ENCODE measurements around the gene TTC17. TPM values are rescaled to one million over a fixed set of nuclear protein-coding genes. Genes with fewer than 3 reads are reported as not detected.
A peak's percentile ranks its signal among the peaks of the same experiment; 100 is the strongest.

The TTC17 gene
- total RNA-seq, 2 experiments from 2014 or later = 71.7 to 72.8 TPM

GRCh38 chr11:43360361-43361032 is 1.8 kb downstream of the TTC17 start:
- Mint-ChIP-seq H3K36me3 (ENCODE audit: low read depth) (peaks cover 21% of the 10 kb centered on the region), H3K27ac (peak overlapping the region; percentile 94), H3K4me3 (peak overlapping the region; percentile 96), H3K4me1 (peaks cover 49% of the 10 kb centered on the region), H3K9me3 (no peaks in the 10 kb centered on the region), H3K27me3 (no peaks in the 10 kb centered on the region)
- POLR2A ChIA-PET = interaction anchor here (0.9 to 3.8 kb wide), 6 partner anchors 9 to 59 kb away, joined by 3 to 27 read pairs (median 7); partner anchors contain the start of gene API5
- no peak for DNase-seq
- CTCF ChIA-PET = interaction anchor here (1.0 to 2.0 kb wide), 6 partner anchors 9 to 59 kb away, joined by 3 to 13 read pairs (median 3); partner anchors contain the start of gene API5

GRCh38 chr11:43366677-43367076 is 8.0 kb downstream of the TTC17 start:
- POLR2A ChIA-PET = interaction anchor here (4.8 kb wide), 1 partner anchor 8 kb away, joined by 27 read pairs; the partner anchor contains the start of gene TTC17
- H3K4me1 Mint-ChIP-seq = peaks cover 43% of the 10 kb centered on the region
- H3K27me3 Mint-ChIP-seq = no peaks in the 10 kb centered on the region
- CTCF ChIA-PET = no interaction called here
- peaks cover 44% of the 10 kb centered on the region for H3K36me3 Mint-ChIP-seq (ENCODE audit: low read depth)
- DNase-seq = no peak
- no peaks in the 10 kb centered on the region for H3K9me3 Mint-ChIP-seq
- no peak overlapping the region for H3K4me3 Mint-ChIP-seq
- no peak overlapping the region for H3K27ac Mint-ChIP-seq

GRCh38 chr11:43367382-43368178 is 8.9 kb downstream of the TTC17 start:
- Mint-ChIP-seq H3K36me3 (ENCODE audit: low read depth) (peaks cover 42% of the 10 kb centered on the region), H3K4me1 (peaks cover 40% of the 10 kb centered on the region), H3K27me3 (no peaks in the 10 kb centered on the region), H3K9me3 (no peaks in the 10 kb centered on the region), H3K27ac (no peak overlapping the region), H3K4me3 (no peak overlapping the region)
- ChIA-PET CTCF (interaction anchor here (0.8 to 0.9 kb wide), 2 partner anchors 9 to 10 kb away, joined by 3 to 4 read pairs; partner anchors contain the start of gene TTC17), POLR2A (interaction anchor here (4.8 kb wide), 1 partner anchor 9 kb away, joined by 27 read pairs; the partner anchor contains the start of gene TTC17)
- DNase-seq = no peak

- CTCF ChIA-PET = no interaction called here
- POLR2A ChIA-PET = no interaction called here
- Mint-ChIP-seq H3K27me3 (no peaks in the 10 kb centered on the region), H3K27ac (no peak overlapping the region), H3K4me1 (peaks cover 12% of the 10 kb centered on the region), H3K36me3 (ENCODE audit: low read depth) (peaks cover 21% of the 10 kb centered on the region), H3K4me3 (no peak overlapping the region), H3K9me3 (no peaks in the 10 kb centered on the region)
- no peak for DNase-seq
Measured at GRCh38 chr11:43376065-43376464, 17.3 kb downstream of the TTC17 start.

- no peak for DNase-seq
- Mint-ChIP-seq H3K4me3 (no peak overlapping the region), H3K27me3 (no peaks in the 10 kb centered on the region), H3K27ac (no peak overlapping the region), H3K36me3 (ENCODE audit: low read depth) (peaks cover 21% of the 10 kb centered on the region), H3K4me1 (peaks cover 12% of the 10 kb centered on the region), H3K9me3 (no peaks in the 10 kb centered on the region)
- POLR2A ChIA-PET = no interaction called here
- CTCF ChIA-PET = no interaction called here
Measured at GRCh38 chr11:43376594-43376993, 17.9 kb downstream of the TTC17 start.

- H3K27me3 Mint-ChIP-seq = no peaks in the 10 kb centered on the region
- H3K4me3 Mint-ChIP-seq = no peak overlapping the region
- H3K27ac Mint-ChIP-seq = no peak overlapping the region
- peaks cover 12% of the 10 kb centered on the region for H3K4me1 Mint-ChIP-seq
- H3K36me3 Mint-ChIP-seq (ENCODE audit: low read depth) = peaks cover 22% of the 10 kb centered on the region
- CTCF ChIA-PET = interaction anchor here (1.0 kb wide), 1 partner anchor 10 kb away, joined by 3 read pairs; no protein-coding TSS in a partner anchor
- POLR2A ChIA-PET = interaction anchor here (4.5 kb wide), 1 partner anchor 18 kb away, joined by 19 read pairs; the partner anchor contains the start of gene TTC17
- H3K9me3 Mint-ChIP-seq = no peaks in the 10 kb centered on the region
- no peak for DNase-seq
Measured at GRCh38 chr11:43377389-43377788, 18.7 kb downstream of the TTC17 start.

- Mint-ChIP-seq H3K4me3 (no peak overlapping the region), H3K9me3 (no peaks in the 10 kb centered on the region), H3K4me1 (peaks cover 15% of the 10 kb centered on the region), H3K27me3 (no peaks in the 10 kb centered on the region), H3K36me3 (ENCODE audit: low read depth) (peaks cover 21% of the 10 kb centered on the region), H3K27ac (no peak overlapping the region)
- ChIA-PET CTCF (no interaction called here), POLR2A (interaction anchor here (4.5 kb wide), 1 partner anchor 20 kb away, joined by 19 read pairs; the partner anchor contains the start of gene TTC17)
- no peak for DNase-seq
Measured at GRCh38 chr11:43378897-43379296, 20.2 kb downstream of the TTC17 start.

GRCh38 chr11:43381802-43382201 is 23.1 kb downstream of the TTC17 start:
- H3K27ac Mint-ChIP-seq = no peak overlapping the region
- H3K9me3 Mint-ChIP-seq = no peaks in the 10 kb centered on the region
- H3K27me3 Mint-ChIP-seq = no peaks in the 10 kb centered on the region
- no peak for DNase-seq
- H3K4me1 Mint-ChIP-seq = peaks cover 18% of the 10 kb centered on the region
- H3K36me3 Mint-ChIP-seq (ENCODE audit: low read depth) = peaks cover 29% of the 10 kb centered on the region
- H3K4me3 Mint-ChIP-seq = no peak overlapping the region
- ChIA-PET POLR2A (interaction anchor here (4.5 kb wide), 1 partner anchor 22 kb away, joined by 19 read pairs; the partner anchor contains the start of gene TTC17), CTCF (no interaction called here)

- DNase-seq = no peak
- Mint-ChIP-seq H3K4me3 (no peak overlapping the region), H3K4me1 (peaks cover 13% of the 10 kb centered on the region), H3K9me3 (no peaks in the 10 kb centered on the region), H3K27ac (no peak overlapping the region), H3K36me3 (ENCODE audit: low read depth) (peaks cover 29% of the 10 kb centered on the region), H3K27me3 (no peaks in the 10 kb centered on the region)
- POLR2A ChIA-PET = interaction anchor here (0.6 kb wide), 1 partner anchor 71 kb away, joined by 3 read pairs; the partner anchor contains the start of gene API5
- CTCF ChIA-PET = no interaction called here
Measured at GRCh38 chr11:43382614-43383013, 23.9 kb downstream of the TTC17 start.

- H3K4me3 Mint-ChIP-seq = no peak overlapping the region
- POLR2A ChIA-PET = no interaction called here
- no peak for DNase-seq
Measured at GRCh38 chr11:43384393-43384792, 25.7 kb downstream of the TTC17 start.

GRCh38 chr11:43392713-43393112 is 34.0 kb downstream of the TTC17 start:
- Mint-ChIP-seq H3K36me3 (ENCODE audit: low read depth) (peaks cover 68% of the 10 kb centered on the region), H3K4me1 (peaks cover 32% of the 10 kb centered on the region), H3K27ac (peak overlapping the region; percentile 80), H3K4me3 (peak overlapping the region; percentile 44), H3K9me3 (no peaks in the 10 kb centered on the region), H3K27me3 (no peaks in the 10 kb centered on the region)
- DNase-seq = no peak
- POLR2A ChIA-PET = interaction anchor here (1.4 to 1.9 kb wide), 2 partner anchors 34 to 81 kb away, joined by 4 to 17 read pairs; partner anchors contain the start of gene TTC17
- CTCF ChIA-PET = no interaction called here

More at GRCh38 chr11:43384393-43384792, 25.7 kb downstream of the TTC17 start:
- Mint-ChIP-seq H3K27ac (no peak overlapping the region), H3K27me3 (no peaks in the 10 kb centered on the region), H3K9me3 (no peaks in the 10 kb centered on the region), H3K4me1 (peaks cover 10% of the 10 kb centered on the region), H3K36me3 (ENCODE audit: low read depth) (peaks cover 33% of the 10 kb centered on the region)
- CTCF ChIA-PET = no interaction called here

- Mint-ChIP-seq H3K4me3 (no peak overlapping the region), H3K27me3 (no peaks in the 10 kb centered on the region), H3K4me1 (peaks cover 37% of the 10 kb centered on the region), H3K36me3 (ENCODE audit: low read depth) (peaks cover 79% of the 10 kb centered on the region), H3K27ac (no peak overlapping the region), H3K9me3 (no peaks in the 10 kb centered on the region)
- CTCF ChIA-PET = no interaction called here
- DNase-seq = no peak
- POLR2A ChIA-PET = interaction anchor here (1.4 to 1.9 kb wide), 2 partner anchors 35 to 82 kb away, joined by 4 to 17 read pairs; partner anchors contain the start of gene TTC17
Measured at GRCh38 chr11:43393765-43394355, 35.1 kb downstream of the TTC17 start.

All from activated CD4-positive, alpha-beta memory T cell treated with anti-CD3 and anti-CD28 coated beads, Interleukin-2, amount 10 ng/mL, durations not matched to agents 7 days and 5 days (primary cell).